Neural crest cell (in vitro differentiated cells): ENCODE data around the gene FRMD3. TPM values are rescaled to one million over a fixed set of nuclear protein-coding genes. Genes with fewer than 3 reads are reported as not detected.

Experiments
- DNase-seq: peaks from one replicate; pipeline ENCODE4 v3.0.0; 2021; ENCODE audit warnings: low read depth, mixed read lengths, low spot score
- H3K27ac Mint-ChIP-seq: one replicate; pipeline ENCODE4 v1.8.0; 2021; ENCODE audit warnings: mild to moderate bottlenecking, mixed read lengths; ENCODE audit not compliant: unreplicated experiment
- H3K27me3 Mint-ChIP-seq: 2 replicates; pipeline ENCODE4 v1.8.0; 2021; ENCODE audit warnings: low read depth, mild to moderate bottlenecking, mixed read lengths
- H3K36me3 Mint-ChIP-seq: 2 replicates; pipeline ENCODE4 v1.8.0; 2021; ENCODE audit warnings: low read depth, mild to moderate bottlenecking, mixed read lengths
- H3K4me1 Mint-ChIP-seq: 2 replicates; pipeline ENCODE4 v1.8.0; 2021; ENCODE audit warnings: mixed read lengths
- H3K4me3 Mint-ChIP-seq: one replicate; pipeline ENCODE4 v1.8.0; 2021; ENCODE audit warnings: mild to moderate bottlenecking, mixed read lengths
- H3K9me3 Mint-ChIP-seq: 2 replicates; pipeline ENCODE4 v1.8.0; 2021; ENCODE audit warnings: mixed read lengths
- CTCF ChIP-seq: fragments of 200-600 bp; sonication (generic); conservative IDR thresholded peaks from 2 replicates; pipeline ENCODE4 v1.5.0; 2021; ENCODE audit warnings: antibody characterized with exemption, mild to moderate bottlenecking
- total RNA-seq: library from RNA; stranded (reverse); gene quantifications from 2 replicates; pipeline ENCODE4 v1.2.1, GENCODE V29; 2021

The FRMD3 gene
- total RNA-seq, 1 donor from 2014 or later: 2.3 TPM

GRCh38 chr9:83209188-83209731 lies 328.9 kb downstream of the FRMD3 start:
- H3K27me3 Mint-ChIP-seq: peaks cover 6% of the 10 kb centered on the region
- H3K4me3 Mint-ChIP-seq: no peak overlapping the region
- no peaks in the 10 kb centered on the region for H3K36me3 Mint-ChIP-seq
- DNase-seq: no peak
- H3K4me1 Mint-ChIP-seq: no peaks in the 10 kb centered on the region
- TF ChIP-seq CTCF: no peak
- H3K27ac Mint-ChIP-seq: no peak overlapping the region
- no peaks in the 10 kb centered on the region for H3K9me3 Mint-ChIP-seq

- no peak for TF ChIP-seq CTCF
- Mint-ChIP-seq H3K27me3 (peaks cover 4% of the 10 kb centered on the region), H3K4me1 (no peaks in the 10 kb centered on the region), H3K36me3 (no peaks in the 10 kb centered on the region), H3K9me3 (peaks cover 4% of the 10 kb centered on the region), H3K27ac (no peak overlapping the region), H3K4me3 (no peak overlapping the region)
- no peak for DNase-seq
These were observed 329.9 kb downstream of the FRMD3 start for GRCh38 chr9:83208065-83208850.

- Mint-ChIP-seq H3K27me3 (no peaks in the 10 kb centered on the region), H3K36me3 (no peaks in the 10 kb centered on the region), H3K27ac (no peak overlapping the region), H3K4me3 (no peak overlapping the region), H3K4me1 (peaks cover 5% of the 10 kb centered on the region), H3K9me3 (peaks cover 4% of the 10 kb centered on the region)
- TF ChIP-seq CTCF: no peak
- no peak for DNase-seq
These were observed 334.2 kb downstream of the FRMD3 start for GRCh38 chr9:83204047-83204446.

- Mint-ChIP-seq H3K27ac (no peak overlapping the region), H3K27me3 (peaks cover 13% of the 10 kb centered on the region), H3K36me3 (no peaks in the 10 kb centered on the region), H3K9me3 (peaks cover 4% of the 10 kb centered on the region), H3K4me1 (peaks cover 8% of the 10 kb centered on the region), H3K4me3 (no peak overlapping the region)
- DNase-seq: no peak
- TF ChIP-seq CTCF: no peak
These were observed 337.7 kb downstream of the FRMD3 start for GRCh38 chr9:83200531-83200930.

GRCh38 chr9:83199832-83200231 lies 338.4 kb downstream of the FRMD3 start:
- Mint-ChIP-seq H3K4me3 (no peak overlapping the region), H3K36me3 (no peaks in the 10 kb centered on the region), H3K4me1 (peaks cover 8% of the 10 kb centered on the region), H3K27ac (no peak overlapping the region), H3K27me3 (peaks cover 13% of the 10 kb centered on the region), H3K9me3 (peaks cover 4% of the 10 kb centered on the region)
- no peak for TF ChIP-seq CTCF
- no peak for DNase-seq
